RCC 7860 (cell line): ENCODE results near the gene USP33.
"Not testable (repeated sequence)": the region's sequence is repeated elsewhere in the genome, so short reads cannot be mapped to it uniquely, and the experiment has no call there.

Experiments
- DNase-seq: peaks from one replicate; pipeline ENCODE4 v3.0.0-alpha.2; 2015; ENCODE audit warnings: low spot score
- FAIRE-seq: peaks from 2 replicates; lab custom pipeline; 2012; peaks lifted over from hg19 to GRCh38; lab: Jason Lieb, UNC

USP33 gene

GRCh38 chr1:77673716-77674355, 85.8 kb downstream of the USP33 start:
- no peak for DNase-seq
- no peak for FAIRE-seq

GRCh38 chr1:77673030-77673429, 86.6 kb downstream of the USP33 start:
- no peak for FAIRE-seq
- no peak for DNase-seq

GRCh38 chr1:77672374-77672773, 87.3 kb downstream of the USP33 start:
- DNase-seq (no peak), FAIRE-seq (no peak)

- FAIRE-seq (no peak), DNase-seq (no peak)
These were observed 87.8 kb downstream of the USP33 start for GRCh38 chr1:77671836-77672235.

- no peak for FAIRE-seq
- DNase-seq = no peak
These were observed 89.3 kb downstream of the USP33 start for GRCh38 chr1:77670330-77670729.

- DNase-seq = no peak
- no peak for FAIRE-seq
These were observed 90.7 kb downstream of the USP33 start for GRCh38 chr1:77668924-77669449.

GRCh38 chr1:77664939-77665516, 94.6 kb downstream of the USP33 start:
- FAIRE-seq = no peak
- no peak for DNase-seq

GRCh38 chr1:77661696-77662095, 98.0 kb downstream of the USP33 start:
- DNase-seq (no peak), FAIRE-seq (no peak)

- FAIRE-seq (no peak), DNase-seq (no peak)
These were observed 99.6 kb downstream of the USP33 start for GRCh38 chr1:77659879-77660593.

- FAIRE-seq = no peak
- no peak for DNase-seq
These were observed 101.4 kb downstream of the USP33 start for GRCh38 chr1:77658271-77658670.

GRCh38 chr1:77655431-77655974, 104.1 kb downstream of the USP33 start:
- FAIRE-seq = no peak
- DNase-seq = no peak

- no peak for DNase-seq
- no peak for FAIRE-seq
These were observed 106.6 kb downstream of the USP33 start for GRCh38 chr1:77652970-77653516.

- FAIRE-seq = no peak
These were observed 107.4 kb downstream of the USP33 start for GRCh38 chr1:77652268-77652667.

GRCh38 chr1:77649127-77649526, 110.5 kb downstream of the USP33 start:
- no peak for DNase-seq
- FAIRE-seq = no peak

More at GRCh38 chr1:77652268-77652667, 107.4 kb downstream of the USP33 start:
- DNase-seq = no peak

- not testable (repeated sequence) for FAIRE-seq, DNase-seq
These were observed 113.4 kb downstream of the USP33 start for GRCh38 chr1:77646224-77646623.
